KOPT-K1 (cell line): ENCODE measurements around the gene CAPZA2.
"Not testable (repeated sequence)": the region's sequence is repeated elsewhere in the genome, so short reads cannot be mapped to it uniquely, and the experiment has no call there.

Source experiments
- H3K27ac ChIP-seq: fragments of 200-600 bp; sonication (generic); 2 replicates; pipeline ENCODE4 v1.5.1; 2016; ENCODE audit warnings: antibody characterized with exemption, mild to moderate bottlenecking, low read depth, low read length; ENCODE audit not compliant: poor library complexity, severe bottlenecking
- H3K36me3 ChIP-seq: fragments of 200-600 bp; sonication (generic); 2 replicates; pipeline ENCODE4 v1.5.1; 2017; ENCODE audit warnings: antibody characterized with exemption, mild to moderate bottlenecking, low read length, moderate library complexity; ENCODE audit not compliant: insufficient read depth
- H3K9me3 ChIP-seq: fragments of 200-600 bp; sonication (generic); 2 replicates; pipeline ENCODE4 v1.5.1; 2017; ENCODE audit warnings: antibody characterized with exemption, low read length, mild to moderate bottlenecking; ENCODE audit not compliant: insufficient read depth, poor library complexity, severe bottlenecking

CAPZA2 gene

GRCh38 chr7:116862234-116862950, at the start of gene CAPZA2:
CAPZA2 (plus strand) TSS chr7:116862587; CDS start chr7:116862612, 25 bp downstream.
- no peaks in the 10 kb centered on the region for H3K9me3 ChIP-seq
- peak within 1 kb of the TSS; percentile 88 for H3K27ac ChIP-seq
- H3K36me3 ChIP-seq: no peaks in the 10 kb centered on the region

- H3K36me3 ChIP-seq: no peaks in the 10 kb centered on the region
- H3K9me3 ChIP-seq: no peaks in the 10 kb centered on the region
- no peak overlapping the region for H3K27ac ChIP-seq
Observed at GRCh38 chr7:116812860-116813259, 49.5 kb upstream of the CAPZA2 start.

DNA sequence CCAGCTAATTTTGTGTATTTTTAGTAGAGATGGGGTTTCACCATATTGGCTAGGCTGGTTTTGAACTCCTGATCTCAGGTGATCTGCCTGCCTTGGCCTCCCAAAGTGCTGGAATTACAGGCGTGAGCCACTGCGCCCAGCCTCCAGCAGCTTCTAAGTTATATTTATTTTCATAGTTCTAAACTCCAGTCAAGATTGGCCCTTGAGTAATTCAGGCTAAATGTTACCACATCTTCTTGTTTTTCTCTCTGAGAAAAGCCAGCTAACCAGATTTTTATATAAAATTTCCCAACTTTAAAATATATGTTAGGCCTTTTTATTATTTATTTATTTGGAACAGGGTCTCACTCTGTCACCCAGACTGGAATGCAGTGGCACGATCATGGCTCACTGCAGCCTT, 49.0 kb upstream of the CAPZA2 start:
- not testable (repeated sequence) for H3K36me3 ChIP-seq, H3K27ac ChIP-seq, H3K9me3 ChIP-seq

- no peaks in the 10 kb centered on the region for H3K9me3 ChIP-seq
- H3K36me3 ChIP-seq: no peaks in the 10 kb centered on the region
- no peak overlapping the region for H3K27ac ChIP-seq
Observed at GRCh38 chr7:116815041-116815440, 47.3 kb upstream of the CAPZA2 start.

- H3K36me3 ChIP-seq: no peaks in the 10 kb centered on the region
- H3K9me3 ChIP-seq: peaks cover 13% of the 10 kb centered on the region
- H3K27ac ChIP-seq: no peak overlapping the region
Observed at GRCh38 chr7:116820149-116820548, 42.2 kb upstream of the CAPZA2 start.

GRCh38 chr7:116821647-116822046, 40.7 kb upstream of the CAPZA2 start:
- H3K36me3 ChIP-seq, H3K27ac ChIP-seq: not testable (repeated sequence)
- peaks cover 16% of the 10 kb centered on the region for H3K9me3 ChIP-seq

GRCh38 chr7:116824449-116824848, 37.9 kb upstream of the CAPZA2 start:
- H3K27ac ChIP-seq: no peak overlapping the region
- H3K9me3 ChIP-seq: peaks cover 16% of the 10 kb centered on the region
- H3K36me3 ChIP-seq: no peaks in the 10 kb centered on the region

DNA sequence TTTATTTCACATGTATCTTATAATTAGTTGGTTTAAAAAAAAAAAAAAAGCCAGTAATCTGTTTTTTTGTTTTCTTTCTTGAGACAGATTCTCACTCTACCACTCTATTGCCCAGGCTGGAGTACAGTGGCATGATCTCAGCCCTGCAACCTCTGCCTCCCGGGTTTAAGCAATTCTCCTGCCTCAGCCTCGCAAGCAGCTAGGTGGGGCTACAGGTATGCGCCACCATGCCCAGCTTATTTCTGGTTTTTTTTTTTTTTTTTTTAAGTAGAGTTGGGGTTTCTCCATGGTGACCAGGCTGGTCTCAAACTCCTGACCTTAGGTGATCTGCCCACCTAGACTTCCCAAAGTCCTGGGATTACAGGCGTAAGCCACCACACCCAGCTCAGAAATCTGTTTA, 34.1 kb upstream of the CAPZA2 start:
- Histone ChIP-seq H3K36me3 (no peaks in the 10 kb centered on the region), H3K9me3 (peaks cover 16% of the 10 kb centered on the region), H3K27ac (no peak overlapping the region)

DNA sequence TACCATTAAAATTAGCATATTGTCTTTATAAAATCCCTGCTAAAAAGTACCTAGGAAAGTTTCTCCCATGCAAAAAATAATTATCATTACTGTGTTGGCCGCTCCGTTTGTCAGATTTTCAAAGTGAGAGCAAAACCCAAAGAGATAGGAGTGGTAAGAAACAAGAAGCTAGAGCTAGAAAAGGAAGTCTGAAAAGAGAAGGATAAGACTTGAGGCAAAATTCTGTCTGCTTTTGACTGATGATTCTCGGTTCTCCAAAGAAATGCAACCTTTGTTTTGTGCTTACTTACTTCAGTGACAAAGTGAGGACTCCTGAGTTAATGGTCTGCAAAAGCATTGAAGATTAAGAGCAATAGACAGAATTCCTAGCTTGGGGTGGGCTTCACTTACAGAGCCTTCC, 33.3 kb upstream of the CAPZA2 start:
- Histone ChIP-seq H3K36me3 (no peaks in the 10 kb centered on the region), H3K27ac (no peak overlapping the region), H3K9me3 (peaks cover 14% of the 10 kb centered on the region)

- H3K9me3 ChIP-seq: peaks cover 9% of the 10 kb centered on the region
- no peak overlapping the region for H3K27ac ChIP-seq
- no peaks in the 10 kb centered on the region for H3K36me3 ChIP-seq
Observed at GRCh38 chr7:116829493-116829892, 32.9 kb upstream of the CAPZA2 start.

DNA sequence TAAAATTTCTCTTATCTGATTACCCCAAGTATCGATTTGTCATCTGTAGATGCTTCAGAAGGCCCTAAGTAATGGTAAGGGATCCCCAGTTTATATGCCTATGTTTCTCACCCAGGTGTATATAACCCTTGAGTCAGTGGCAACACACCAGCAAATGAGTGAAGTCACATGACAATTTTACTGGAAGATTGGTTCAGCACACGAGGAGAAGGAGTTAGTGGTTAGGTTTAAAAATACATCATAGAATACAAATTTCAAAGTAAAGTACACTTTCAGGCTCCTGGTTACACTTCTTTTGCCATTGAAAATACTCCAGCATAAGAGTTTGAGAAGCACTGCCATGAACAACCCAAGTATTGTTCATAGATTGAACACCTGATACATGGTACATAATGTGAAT, 29.7 kb upstream of the CAPZA2 start:
- Histone ChIP-seq H3K36me3 (no peaks in the 10 kb centered on the region), H3K9me3 (no peaks in the 10 kb centered on the region), H3K27ac (no peak overlapping the region)

- H3K9me3 ChIP-seq: no peaks in the 10 kb centered on the region
- H3K36me3 ChIP-seq: no peaks in the 10 kb centered on the region
- H3K27ac ChIP-seq: no peak overlapping the region
Observed at GRCh38 chr7:116834815-116835504, 27.4 kb upstream of the CAPZA2 start.

GRCh38 chr7:116836048-116836447, 26.3 kb upstream of the CAPZA2 start:
- H3K27ac ChIP-seq: no peak overlapping the region
- H3K36me3 ChIP-seq: no peaks in the 10 kb centered on the region
- H3K9me3 ChIP-seq: no peaks in the 10 kb centered on the region

GRCh38 chr7:116836911-116837310, 25.5 kb upstream of the CAPZA2 start:
- H3K27ac ChIP-seq: no peak overlapping the region
- no peaks in the 10 kb centered on the region for H3K36me3 ChIP-seq
- H3K9me3 ChIP-seq: no peaks in the 10 kb centered on the region

DNA sequence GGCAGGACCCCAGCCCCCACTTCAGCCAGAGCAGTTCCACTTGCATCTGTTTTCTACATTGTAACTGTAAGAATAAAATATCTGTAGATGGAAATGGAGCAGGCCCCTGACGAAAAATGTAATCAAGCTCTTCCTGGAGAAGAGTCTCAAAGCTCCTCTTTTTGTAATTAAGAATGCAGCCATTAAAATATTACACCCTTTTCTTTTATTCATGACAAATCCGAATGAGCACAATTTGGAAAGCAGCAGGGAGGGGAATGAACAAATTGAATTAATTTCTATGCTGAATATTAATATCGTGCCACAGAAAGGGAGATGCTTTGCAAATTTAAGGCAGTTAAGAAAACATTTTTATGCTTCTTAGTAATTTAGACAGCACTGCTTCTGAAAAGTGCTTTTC, 24.8 kb upstream of the CAPZA2 start:
- Histone ChIP-seq H3K27ac (no peak overlapping the region), H3K36me3 (no peaks in the 10 kb centered on the region), H3K9me3 (no peaks in the 10 kb centered on the region)

DNA sequence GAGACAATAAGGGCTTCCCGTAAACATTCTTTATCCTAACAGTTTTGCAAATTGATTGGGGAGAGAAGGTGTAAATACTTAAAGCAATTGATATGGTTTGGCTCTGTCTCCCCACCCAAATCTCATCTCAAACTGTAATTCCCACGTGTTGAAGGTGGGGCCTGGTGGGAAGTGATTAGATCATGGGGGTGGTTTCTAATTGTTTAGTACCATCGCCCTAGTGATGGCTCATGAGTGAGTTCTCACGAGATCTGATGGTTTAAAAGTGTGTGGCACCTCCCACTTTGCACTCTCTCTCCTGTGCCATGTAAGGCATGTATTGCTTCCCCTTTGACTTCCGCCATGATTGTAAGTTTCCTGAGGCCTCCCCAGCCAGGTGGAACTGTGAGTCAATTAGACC, 22.1 kb upstream of the CAPZA2 start:
- H3K36me3 ChIP-seq: no peaks in the 10 kb centered on the region
- no peak overlapping the region for H3K27ac ChIP-seq
- H3K9me3 ChIP-seq: no peaks in the 10 kb centered on the region
